NB4 (cell line): ENCODE data around the gene IL1RL2.

ENCODE experiments used
- DNase-seq: peaks from one replicate; pipeline ENCODE4 v3.0.0; 2010; ENCODE audit warnings: low read depth
- H3K4me3 ChIP-seq: one replicate; pipeline ENCODE4 v1.5.1; 2011; ENCODE audit warnings: mild to moderate bottlenecking, low read depth, low read length, moderate library complexity
- MAX ChIP-seq: IDR thresholded peaks from 2 replicates; pipeline ENCODE4 v1.6.1; 2011; ENCODE audit warnings: low read depth, low read length
- MYC ChIP-seq: IDR thresholded peaks from 2 replicates; pipeline ENCODE4 v1.6.1; 2011; ENCODE audit warnings: low read depth, low read length
- POLR2A ChIP-seq: IDR thresholded peaks from 2 replicates; pipeline ENCODE4 v1.6.1; 2011; ENCODE audit warnings: mild to moderate bottlenecking; ENCODE audit not compliant: insufficient read length; ENCODE audit errors: extremely low read depth
- TF ChIP-seq, protein P1 (sequence below): IDR thresholded peaks from one replicate; pipeline ENCODE4 v1.5.1; 2012; ENCODE audit warnings: low read depth, low read length

IL1RL2 gene

DNA sequence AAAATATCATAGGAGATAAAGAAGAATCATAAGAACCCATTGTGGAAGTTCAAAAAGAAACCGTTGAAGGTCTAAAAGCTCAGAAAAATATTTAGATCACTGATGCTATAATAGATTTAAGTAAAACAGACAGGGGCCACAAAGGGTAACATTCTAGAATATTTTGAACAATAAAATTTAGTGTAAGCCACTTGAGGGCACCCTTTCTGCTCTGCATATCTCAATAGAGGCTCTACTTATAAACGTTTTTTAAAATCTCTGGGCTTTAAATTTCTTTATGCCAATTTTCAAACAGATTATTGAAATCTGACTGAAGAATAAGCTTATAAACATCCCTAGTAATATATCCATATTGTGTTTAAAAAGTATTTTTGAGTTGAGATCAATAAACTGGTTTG lies 66.9 kb downstream of the IL1RL2 start:
- no peak overlapping the region for H3K4me3 ChIP-seq
- TF ChIP-seq, protein P1, sequence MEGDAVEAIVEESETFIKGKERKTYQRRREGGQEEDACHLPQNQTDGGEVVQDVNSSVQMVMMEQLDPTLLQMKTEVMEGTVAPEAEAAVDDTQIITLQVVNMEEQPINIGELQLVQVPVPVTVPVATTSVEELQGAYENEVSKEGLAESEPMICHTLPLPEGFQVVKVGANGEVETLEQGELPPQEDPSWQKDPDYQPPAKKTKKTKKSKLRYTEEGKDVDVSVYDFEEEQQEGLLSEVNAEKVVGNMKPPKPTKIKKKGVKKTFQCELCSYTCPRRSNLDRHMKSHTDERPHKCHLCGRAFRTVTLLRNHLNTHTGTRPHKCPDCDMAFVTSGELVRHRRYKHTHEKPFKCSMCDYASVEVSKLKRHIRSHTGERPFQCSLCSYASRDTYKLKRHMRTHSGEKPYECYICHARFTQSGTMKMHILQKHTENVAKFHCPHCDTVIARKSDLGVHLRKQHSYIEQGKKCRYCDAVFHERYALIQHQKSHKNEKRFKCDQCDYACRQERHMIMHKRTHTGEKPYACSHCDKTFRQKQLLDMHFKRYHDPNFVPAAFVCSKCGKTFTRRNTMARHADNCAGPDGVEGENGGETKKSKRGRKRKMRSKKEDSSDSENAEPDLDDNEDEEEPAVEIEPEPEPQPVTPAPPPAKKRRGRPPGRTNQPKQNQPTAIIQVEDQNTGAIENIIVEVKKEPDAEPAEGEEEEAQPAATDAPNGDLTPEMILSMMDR, result peak; percentile 9
- TF ChIP-seq POLR2A, result no peak
- DNase-seq, result peak; percentile 39

DNA sequence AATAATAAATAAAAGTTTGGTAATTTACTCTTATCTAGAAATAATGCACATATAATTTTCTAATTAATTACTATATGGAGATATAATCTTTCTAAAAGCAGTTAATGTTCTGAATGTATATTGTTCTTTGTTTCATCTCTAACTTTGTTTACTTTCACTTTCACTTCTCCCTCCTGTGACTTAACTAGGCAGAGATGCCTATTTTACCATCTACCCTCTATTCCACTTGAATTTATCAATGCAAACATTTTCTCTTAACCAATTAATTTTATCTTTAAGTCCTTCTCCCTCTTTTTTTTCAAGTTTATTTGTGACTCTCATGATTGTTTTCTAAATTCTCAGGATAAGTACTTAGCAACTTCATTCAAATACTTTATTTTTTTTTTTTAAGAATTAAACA lies 69.5 kb downstream of the IL1RL2 start:
- DNase-seq, result peak; percentile 57
- peak overlapping the region; percentile 30 for H3K4me3 ChIP-seq
- TF ChIP-seq POLR2A (no peak), MAX (no peak), MYC (no peak)
- TF ChIP-seq, protein P1, result no peak

DNA sequence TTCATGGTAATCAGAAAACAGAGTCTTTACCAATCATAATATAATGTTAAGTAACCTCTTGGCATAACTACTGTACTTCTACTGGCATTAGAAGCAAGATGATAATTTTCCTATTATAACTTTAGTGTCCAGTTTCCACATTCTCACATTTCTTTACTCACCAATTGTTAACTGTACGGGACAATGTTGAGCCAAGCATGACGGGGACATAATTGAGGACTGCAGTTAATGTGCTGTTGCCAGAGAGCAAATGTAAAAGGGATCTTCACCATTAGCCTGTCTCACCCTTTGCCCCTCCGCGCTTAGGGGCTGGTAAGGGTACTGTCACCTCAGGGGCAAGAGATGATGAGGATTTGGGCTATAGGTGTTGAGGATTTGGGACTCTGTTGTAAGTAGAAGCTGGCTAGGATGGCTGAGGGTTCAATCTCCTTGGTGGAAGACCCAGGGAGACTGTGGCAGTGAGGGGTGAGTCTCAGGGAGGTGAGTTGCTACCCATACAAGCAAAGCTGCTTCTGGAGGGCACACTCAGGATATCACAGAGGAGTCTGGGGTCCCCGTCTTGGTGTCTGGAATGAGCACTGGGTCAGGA lies 70.1 kb downstream of the IL1RL2 start:
- H3K4me3 ChIP-seq, result no peak overlapping the region
- DNase-seq, result no peak
- TF ChIP-seq, protein P1, result no peak
- TF ChIP-seq POLR2A (no peak), MAX (no peak), MYC (no peak)

DNA sequence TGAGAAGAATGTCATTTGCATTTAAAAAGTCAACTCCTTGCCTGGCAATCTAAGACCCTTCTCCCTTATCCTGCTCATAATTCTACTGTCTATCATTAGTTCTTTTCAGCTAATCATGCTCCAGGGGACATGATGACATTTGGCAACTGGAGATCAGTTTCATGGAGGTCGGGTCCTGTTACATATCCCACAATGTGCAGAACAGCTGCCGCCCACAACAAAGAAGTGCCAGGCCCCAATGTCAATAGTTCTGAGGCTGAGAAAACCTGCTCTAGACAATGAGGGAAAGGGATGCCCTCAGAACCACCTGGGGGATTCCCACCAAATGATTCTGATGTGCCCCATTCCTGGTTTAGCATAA lies 71.2 kb downstream of the IL1RL2 start:
- TF ChIP-seq, protein P1, result no peak
- no peak for TF ChIP-seq POLR2A
- no peak for TF ChIP-seq MAX
- TF ChIP-seq MYC, result no peak
- no peak overlapping the region for H3K4me3 ChIP-seq
- DNase-seq, result no peak

DNA sequence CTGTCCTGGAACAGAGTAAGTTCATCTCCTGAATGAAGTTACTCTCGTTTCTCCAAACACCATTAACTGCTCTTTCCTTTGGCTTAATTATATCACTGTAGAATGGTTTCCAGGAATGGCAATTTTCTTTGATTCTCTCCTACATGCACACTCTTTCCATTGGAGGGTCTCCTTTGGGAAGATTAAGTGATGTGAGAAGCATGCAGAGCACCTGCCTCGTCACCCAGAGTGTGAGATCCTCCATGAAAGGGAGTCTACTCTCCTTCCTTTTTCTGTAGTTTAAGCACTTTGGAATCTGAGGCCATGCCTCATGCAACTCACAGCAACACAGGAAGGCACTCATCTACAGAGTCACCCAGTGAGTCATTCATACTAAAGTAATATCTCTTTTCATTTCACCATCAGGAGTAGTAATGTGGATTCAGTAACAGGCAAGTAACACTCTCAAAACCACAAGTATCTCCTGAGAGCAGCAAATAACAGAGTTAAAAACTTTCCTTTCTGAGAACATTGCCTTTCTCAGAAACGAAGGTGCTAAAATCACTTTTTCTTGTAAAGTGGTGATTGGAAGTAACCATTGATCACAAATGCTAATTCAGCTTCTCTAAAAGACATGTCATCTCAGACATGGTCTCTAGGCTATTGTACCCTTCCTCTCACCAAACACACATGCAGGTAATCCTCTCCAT lies 71.7 kb downstream of the IL1RL2 start:
- H3K4me3 ChIP-seq, result no peak overlapping the region
- TF ChIP-seq POLR2A, result no peak
- TF ChIP-seq MAX, result peak; percentile 40; the same call in 1 of the 2 replicates
- TF ChIP-seq MYC, result 0 out of 2 replicates have a peak, but pooled peaks have one; percentile 26
- TF ChIP-seq, protein P1, result no peak
- peak; percentile 77 for DNase-seq
